Posterior cingulate gyrus (tissue), 11 donors: ENCODE measurements around the gene DNAAF1.

Source experiments
- DNase-seq, 10 donors: peaks; one replicate each; pipeline versions ENCODE4 v3.0.0 to v3.0.0-alpha.2; 2020 to 2021; ENCODE audit warnings: mixed read lengths in 3 of 10
- intact Hi-C: fragments of 100-400 bp; cut with DNase I; formaldehyde crosslinking; loops from one replicate; pipeline ENCODE4 v1.15.1; 2023

The DNAAF1 gene

GRCh38 chr16:84181144-84181915, 36.2 kb downstream of the DNAAF1 start:
- peak in 2 of 10 donors; percentile 76 for DNase-seq
- intact Hi-C loops: loop anchor here (10.0 kb wide), 1 partner anchor 97 kb away; no protein-coding TSS in a partner anchor

- intact Hi-C loops: loop anchor here (10.0 kb wide), 1 partner anchor 97 kb away; no protein-coding TSS in a partner anchor
- DNase-seq: peak in 3 of 10 donors; percentile 55 to 62 (median 61)
Measured at GRCh38 chr16:84182104-84182503, 37.0 kb downstream of the DNAAF1 start.

DNA sequence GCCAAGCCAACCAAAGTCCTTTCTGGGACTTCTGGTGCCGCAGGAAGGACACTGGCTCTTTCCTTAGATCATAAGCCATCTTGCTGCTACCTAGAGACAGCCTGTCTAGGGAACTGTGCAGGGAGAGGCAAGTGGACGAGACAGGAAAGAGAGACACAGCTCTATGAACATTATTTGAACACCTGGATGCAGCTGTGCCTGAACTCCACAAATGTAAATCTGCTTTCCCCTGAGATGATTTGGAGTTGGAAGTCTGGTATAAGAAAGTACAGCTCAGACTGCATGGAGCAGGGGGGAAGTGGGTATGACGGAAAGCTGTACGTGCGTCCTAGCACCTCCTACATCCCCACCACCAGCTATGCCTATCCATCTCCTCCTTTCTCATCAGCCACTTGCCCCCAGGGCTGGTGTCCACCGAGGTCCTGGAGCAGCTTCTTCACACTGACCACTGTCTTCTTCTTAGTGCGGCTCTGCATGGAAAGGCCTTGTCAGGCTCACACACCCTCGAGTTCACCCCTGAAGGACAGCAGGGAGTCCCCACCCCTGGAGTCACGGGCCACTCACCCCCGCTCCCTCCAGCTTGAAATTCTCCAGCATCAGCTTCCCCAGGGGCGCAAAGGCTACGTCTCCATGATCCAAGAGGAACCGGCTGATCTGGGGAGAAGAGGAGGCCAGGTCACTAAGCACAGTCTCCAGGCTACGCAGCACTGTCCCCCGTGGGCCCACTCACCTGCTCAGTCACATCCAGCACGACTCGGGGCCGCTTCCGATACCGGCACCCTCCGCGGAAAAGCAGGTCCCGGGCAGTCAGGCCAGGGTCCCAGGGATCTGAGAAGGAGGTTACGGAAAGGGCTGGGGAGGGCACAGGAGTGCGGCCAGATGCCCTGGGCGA, 37.8 kb downstream of the DNAAF1 start:
- peak in 2 of 10 donors; percentile 23 to 67 for DNase-seq
- intact Hi-C loops: loop anchor here (10.0 kb wide), 1 partner anchor 98 kb away; no protein-coding TSS in a partner anchor

GRCh38 chr16:84183572-84183875, 38.4 kb downstream of the DNAAF1 start:
- intact Hi-C loops: loop anchor here (10.0 kb wide), 1 partner anchor 99 kb away; no protein-coding TSS in a partner anchor
- peak in 1 of 10 donors; percentile 54 for DNase-seq

DNA sequence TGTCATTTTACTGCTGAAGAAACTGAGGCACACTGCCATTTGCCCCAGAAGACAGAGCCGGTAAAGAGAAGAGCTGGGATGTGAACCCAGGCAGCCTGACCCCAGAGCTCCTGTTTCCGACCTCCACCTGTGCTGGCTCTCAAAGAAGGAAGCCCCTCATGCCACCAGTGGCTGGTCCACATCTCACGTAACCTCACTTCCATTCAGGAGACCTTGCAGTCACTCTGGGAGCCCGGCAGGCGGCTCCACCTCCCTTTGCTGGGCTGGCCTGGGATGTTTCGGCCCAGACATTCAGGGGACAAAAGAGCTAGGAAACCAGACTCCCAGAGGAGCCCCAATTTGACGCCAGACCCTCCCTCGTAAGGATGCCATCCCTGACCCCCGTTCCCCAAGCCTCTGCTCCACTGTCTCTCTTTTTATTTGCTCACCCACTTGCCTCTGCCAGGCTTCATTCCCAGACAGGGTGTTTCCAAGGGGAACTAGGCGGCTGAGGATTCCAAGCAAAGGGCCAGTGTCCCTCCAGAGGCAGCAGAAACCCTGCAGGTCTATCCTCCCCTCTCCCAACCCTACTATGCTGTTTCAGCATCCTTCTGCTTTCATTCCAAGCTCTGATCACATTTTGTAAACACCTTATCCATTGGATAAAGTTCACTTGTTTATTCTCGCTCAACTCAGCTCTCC, 38.9 kb downstream of the DNAAF1 start:
- DNase-seq: peak in 3 of 10 donors; percentile 53 to 77 (median 62)
- intact Hi-C loops: loop anchor here (10.0 kb wide), 1 partner anchor 99 kb away; no protein-coding TSS in a partner anchor

DNA sequence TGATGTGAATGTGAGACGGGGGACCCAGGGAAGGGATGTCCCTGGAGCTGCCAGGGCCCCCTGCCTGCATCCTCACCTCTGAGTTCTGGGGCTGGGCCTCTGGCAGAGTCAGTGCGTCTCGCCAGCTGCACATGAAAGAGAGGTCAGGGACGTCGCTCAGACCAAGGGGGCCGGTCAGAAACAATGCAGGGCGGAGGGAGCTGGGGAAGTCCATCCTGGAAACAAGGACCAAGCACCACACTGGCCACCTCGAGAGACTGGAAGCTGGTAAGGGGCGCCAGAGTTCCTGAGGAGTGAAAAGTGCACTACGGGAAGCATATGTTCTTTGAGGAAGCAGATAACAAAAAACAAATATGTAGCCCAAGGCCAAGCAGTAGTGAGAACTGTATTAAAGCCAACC, 39.7 kb downstream of the DNAAF1 start:
- DNase-seq: peak in 3 of 10 donors; percentile 41 to 67 (median 65)
- intact Hi-C loops: loop anchor here (5.0 to 10.0 kb wide), 2 partner anchors 42 to 100 kb away; no protein-coding TSS in a partner anchor

GRCh38 chr16:84186685-84187437, 41.8 kb downstream of the DNAAF1 start, which contains the start of gene TAF1C:
Gene TAF1C (minus strand): TSS chr16:84187057. CDS start chr16:84184988, 2,069 bp downstream.
- DNase-seq: peak; percentile 79 to 98 (median 89)
- intact Hi-C loops: loop anchor here (1.0 to 10.0 kb wide), 4 partner anchors 45 to 220 kb away; partner anchors contain the start of gene NECAB2

DNA sequence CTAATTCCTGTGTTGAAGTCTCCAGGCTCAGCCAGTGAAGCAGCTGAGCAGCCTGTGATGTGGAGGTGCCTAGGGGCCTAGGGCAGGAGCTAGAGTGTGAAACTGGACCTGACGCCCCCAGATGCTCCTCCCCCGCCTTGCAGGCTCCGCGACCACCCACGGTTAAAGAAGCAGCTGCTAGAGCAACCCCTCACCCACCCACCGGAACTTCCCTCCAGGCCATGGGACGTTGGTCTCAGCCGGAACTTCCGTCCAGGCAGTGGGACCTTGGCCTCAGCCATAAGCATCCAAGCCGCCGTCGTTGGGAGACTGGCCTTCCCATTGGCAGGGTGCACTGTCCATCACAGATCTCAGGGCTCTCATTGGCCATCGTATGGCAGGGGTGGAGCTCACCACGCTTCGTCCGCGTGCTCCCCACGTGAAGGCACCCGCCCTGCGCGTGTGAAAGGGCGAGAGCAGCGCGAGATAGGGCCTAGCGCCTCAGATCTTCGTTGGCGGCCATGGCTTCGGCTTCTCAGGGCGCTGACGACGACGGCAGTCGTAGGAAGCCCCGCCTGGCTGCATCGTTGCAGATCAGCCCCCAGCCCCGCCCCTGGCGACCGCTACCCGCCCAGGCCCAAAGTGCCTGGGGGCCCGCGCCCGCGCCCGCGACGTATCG, 45.8 kb downstream of the DNAAF1 start, which contains the start of gene ADAD2:
Gene ADAD2, plus strand, starts transcription at position 427 of the 658 bp plus-strand sequence. Its CDS starts 74 bp downstream, at position 501.
- intact Hi-C loops: no loop called here

DNA sequence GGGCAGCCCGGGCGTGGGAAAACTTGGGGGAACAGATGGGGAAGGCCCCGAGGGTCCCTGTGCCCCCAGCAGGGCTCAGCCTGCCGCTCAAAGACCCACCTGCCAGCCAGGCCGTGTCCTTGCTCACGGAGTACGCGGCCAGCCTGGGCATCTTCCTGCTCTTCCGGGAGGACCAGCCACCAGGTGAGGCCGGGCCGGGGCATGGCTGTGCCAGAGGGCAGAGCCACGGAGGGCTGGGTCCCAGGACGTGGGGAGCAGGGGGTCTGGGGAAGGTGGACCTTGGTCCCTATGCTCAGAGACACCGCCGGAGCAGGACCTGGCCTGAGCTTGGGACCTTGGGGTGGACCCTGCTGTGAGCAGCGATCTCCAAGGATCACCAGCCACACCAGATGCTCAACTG, 46.4 kb downstream of the DNAAF1 start:
- DNase-seq: peak in 2 of 10 donors; percentile 49 to 78

More for the DNA sequence above, 45.8 kb downstream of the DNAAF1 start, which contains the start of gene ADAD2:
- peak in 2 of 10 donors; percentile 59 to 74 for DNase-seq

DNA sequence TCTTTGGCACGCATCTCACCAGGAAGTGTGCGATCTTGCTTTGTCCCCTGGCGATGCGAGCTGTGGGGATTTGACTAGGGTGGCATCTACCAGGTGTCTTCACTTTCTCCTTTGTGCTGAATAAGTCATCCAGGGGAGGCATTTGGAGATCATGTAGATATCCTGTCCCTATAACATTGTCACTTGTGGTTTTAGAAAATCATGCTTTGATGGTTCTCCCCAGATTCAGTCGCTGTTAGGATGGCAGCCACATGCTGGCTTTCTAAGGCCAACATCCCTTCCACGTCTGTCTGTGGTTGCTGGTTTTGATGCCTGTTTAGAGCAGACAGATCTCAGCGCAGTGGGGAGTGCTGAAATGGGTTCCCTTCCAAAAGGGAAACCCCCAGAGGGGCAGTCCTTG, 48.4 kb downstream of the DNAAF1 start:
- intact Hi-C loops: no loop called here
- DNase-seq: no peak

More for the DNA sequence above, 46.4 kb downstream of the DNAAF1 start:
- intact Hi-C loops: no loop called here

DNA sequence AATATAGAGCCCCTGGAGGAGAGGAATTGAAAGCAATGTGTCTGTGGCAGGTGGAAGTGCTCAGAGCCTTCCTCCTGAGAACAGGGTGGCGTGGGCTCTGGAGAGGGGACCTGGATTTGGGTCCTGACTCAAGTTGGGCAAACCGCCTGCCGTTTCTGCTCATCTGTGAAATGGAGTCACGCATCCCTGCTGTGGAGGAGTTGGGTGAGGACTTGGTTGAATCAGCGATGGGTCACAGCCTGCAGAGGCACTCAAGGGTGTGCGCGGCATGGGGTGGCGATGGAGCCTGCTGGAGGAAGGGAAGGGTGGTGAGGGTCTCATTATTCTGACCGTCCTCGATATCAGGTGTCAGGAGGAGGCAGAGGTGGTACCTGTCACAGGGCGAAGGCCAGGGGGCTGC, 48.9 kb downstream of the DNAAF1 start:
- DNase-seq: peak in 1 of 10 donors; percentile 53
- intact Hi-C loops: no loop called here

DNA sequence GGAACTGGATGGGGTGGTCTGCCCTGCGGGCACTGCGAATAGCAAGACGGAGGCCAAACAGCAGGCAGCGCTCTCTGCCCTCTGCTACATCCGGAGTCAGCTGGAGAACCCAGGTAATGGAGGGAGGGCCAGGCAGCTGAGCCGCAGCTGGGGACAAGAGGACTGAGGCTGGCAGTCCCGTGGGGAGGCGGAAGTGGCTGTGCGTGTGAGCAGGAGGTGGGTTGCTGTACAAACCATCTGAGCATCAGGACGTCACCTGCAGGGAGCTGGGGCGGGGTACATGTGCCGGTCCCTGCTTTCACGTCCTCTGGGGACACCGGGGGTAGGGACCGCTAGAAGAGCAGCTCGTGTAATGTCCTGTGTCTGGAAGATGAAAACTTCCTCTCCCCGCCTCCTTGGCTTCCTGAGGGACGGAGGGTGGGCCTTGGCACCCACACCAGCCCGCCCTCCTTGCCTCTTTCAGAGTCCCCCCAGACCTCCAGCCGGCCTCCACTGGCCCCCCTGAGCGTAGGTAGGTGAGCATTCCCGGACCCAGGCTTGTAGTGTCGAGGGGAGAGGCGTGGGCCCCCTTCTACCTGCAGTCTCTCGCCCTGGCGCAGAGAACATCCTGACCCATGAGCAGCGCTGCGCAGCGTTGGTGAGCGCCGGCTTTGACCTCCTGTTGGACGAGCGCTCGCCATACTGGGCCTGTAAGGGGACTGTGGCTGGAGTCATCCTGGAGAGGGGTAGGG, 49.5 kb downstream of the DNAAF1 start:
- peak in 2 of 10 donors; percentile 62 to 74 for DNase-seq
- intact Hi-C loops: no loop called here

- peak in 2 of 10 donors; percentile 78 to 82 for DNase-seq
- intact Hi-C loops: no loop called here
Measured at GRCh38 chr16:84195201-84196093, 50.3 kb downstream of the DNAAF1 start.

DNA sequence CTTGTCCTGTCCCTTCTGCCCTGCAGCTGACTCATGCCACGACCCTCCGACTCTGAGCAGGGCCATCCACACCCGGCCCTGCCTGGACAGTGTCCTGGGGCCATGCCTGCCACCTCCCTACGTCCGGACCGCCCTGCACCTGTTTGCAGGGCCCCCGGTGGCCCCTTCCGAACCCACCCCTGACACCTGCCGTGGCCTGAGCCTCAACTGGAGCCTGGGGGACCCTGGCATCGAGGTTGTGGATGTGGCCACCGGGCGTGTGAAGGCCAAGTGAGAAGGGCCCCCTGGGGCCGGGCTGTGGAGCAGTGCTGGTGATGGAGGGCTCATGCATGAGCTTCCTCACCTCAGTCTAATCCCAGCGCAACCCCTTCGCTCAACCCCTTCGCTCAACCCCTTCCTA, 51.0 kb downstream of the DNAAF1 start:
- peak in 2 of 10 donors; percentile 70 to 72 for DNase-seq
- intact Hi-C loops: no loop called here

DNA sequence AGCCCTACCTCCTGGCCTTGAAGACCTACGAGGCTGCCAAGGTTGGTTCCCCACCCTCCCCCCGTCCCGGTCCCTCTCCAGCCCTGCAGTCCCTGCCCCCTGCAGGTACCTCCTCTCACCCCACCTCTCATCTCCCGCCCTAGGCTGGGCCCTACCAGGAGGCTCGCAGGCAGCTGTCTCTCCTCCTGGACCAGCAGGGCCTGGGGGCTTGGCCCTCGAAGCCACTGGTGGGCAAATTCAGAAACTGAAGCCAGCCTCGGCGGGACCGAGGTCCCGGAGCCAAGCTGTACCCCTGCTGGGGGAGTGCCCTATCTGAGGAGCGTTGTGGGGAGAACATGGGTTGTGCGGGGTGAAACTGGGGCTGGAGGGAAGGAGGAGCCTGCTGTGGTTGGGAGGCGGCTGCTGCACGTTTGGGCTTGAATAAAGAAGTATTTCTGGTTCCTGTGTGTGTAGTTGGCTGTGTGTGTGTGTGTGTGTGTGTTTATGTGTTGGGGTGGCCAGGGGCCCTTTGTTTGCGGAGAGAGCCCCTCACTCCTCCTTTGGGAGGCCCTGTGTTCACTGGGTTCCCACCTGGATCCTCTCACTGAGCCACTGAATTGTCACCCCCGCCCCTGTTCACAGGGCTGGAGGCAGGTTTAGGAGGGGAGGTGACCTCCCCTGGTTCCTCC, 51.8 kb downstream of the DNAAF1 start:
- intact Hi-C loops: no loop called here

DNA sequence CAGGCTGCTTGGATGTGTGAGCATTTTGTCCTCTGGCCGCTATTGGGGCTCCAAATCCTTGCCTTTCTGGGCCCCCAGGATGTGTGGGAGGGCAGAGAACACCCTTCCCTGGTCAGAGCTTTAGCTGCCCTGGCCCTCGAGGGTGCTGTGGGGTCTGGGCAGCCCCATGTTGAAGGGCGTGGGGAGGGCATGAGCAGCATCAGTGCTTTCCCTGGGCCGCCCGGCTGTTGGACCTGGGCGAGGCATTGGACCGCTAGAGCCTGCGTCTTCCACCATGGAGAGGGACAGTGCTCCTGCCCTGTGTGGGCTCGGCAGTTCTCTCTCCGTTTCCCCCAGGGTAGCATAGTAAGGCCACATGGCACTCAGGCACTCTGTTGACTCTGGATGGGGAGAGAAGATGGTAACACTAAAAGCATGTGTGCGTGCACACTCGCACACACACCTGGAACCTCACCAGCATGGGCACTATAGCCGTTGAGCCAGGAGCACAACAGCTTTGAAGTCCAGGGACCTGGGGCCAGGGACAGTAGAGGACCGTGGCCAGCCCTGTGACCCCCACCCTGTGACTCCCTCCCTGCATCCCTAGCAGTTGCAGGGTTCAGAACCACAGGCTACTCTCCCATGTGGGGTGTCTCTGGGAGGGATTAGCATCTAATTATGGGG, 52.5 kb downstream of the DNAAF1 start:
- peak in 3 of 10 donors; percentile 27 to 72 (median 49) for DNase-seq
- intact Hi-C loops: no loop called here

More for the DNA sequence above, 51.8 kb downstream of the DNAAF1 start:
- peak in 2 of 10 donors; percentile 62 to 76 for DNase-seq
